Osteocyte (in vitro differentiated cells): Measurements from ENCODE around the gene CDK9. TPM values are rescaled to one million over a fixed set of nuclear protein-coding genes. Genes with fewer than 3 reads are reported as not detected.
A peak's percentile ranks its signal among the peaks of the same experiment; 100 is the strongest.

Experiments used
- DNase-seq: peaks from one replicate; pipeline ENCODE4 v3.0.0; 2021; ENCODE audit warnings: mixed read lengths; ENCODE audit not compliant: unreplicated experiment; ENCODE audit errors: extremely low spot score
- H3K27ac Mint-ChIP-seq: one replicate; pipeline ENCODE4 v1.8.0; 2021; ENCODE audit warnings: mild to moderate bottlenecking, mixed read lengths; ENCODE audit not compliant: unreplicated experiment
- H3K27me3 Mint-ChIP-seq: one replicate; pipeline ENCODE4 v1.8.0; 2021; ENCODE audit warnings: mixed read lengths; ENCODE audit not compliant: unreplicated experiment
- H3K36me3 Mint-ChIP-seq: one replicate; pipeline ENCODE4 v1.8.0; 2021; ENCODE audit warnings: mixed read lengths; ENCODE audit not compliant: unreplicated experiment
- H3K4me1 Mint-ChIP-seq: one replicate; pipeline ENCODE4 v1.8.0; 2021; ENCODE audit warnings: mixed read lengths; ENCODE audit not compliant: unreplicated experiment
- H3K4me3 Mint-ChIP-seq: one replicate; pipeline ENCODE4 v1.8.0; 2021; ENCODE audit warnings: mild to moderate bottlenecking, moderate library complexity, mixed read lengths; ENCODE audit not compliant: unreplicated experiment
- H3K9me3 Mint-ChIP-seq: one replicate; pipeline ENCODE4 v1.8.0; 2021; ENCODE audit warnings: mixed read lengths; ENCODE audit not compliant: unreplicated experiment
- CTCF ChIP-seq: fragments of 200-600 bp; sonication (generic); IDR thresholded peaks from 2 replicates; pipeline ENCODE4 v1.5.0; 2021; ENCODE audit warnings: antibody characterized with exemption, mild to moderate bottlenecking, moderate library complexity
- long read RNA-seq: library from polyadenylated mRNA; unstranded; transcript quantifications from one replicate; pipeline ENCODE4 v2.0.0, GENCODE V29; 2021
- total RNA-seq: library from RNA; stranded (reverse); gene quantifications from 2 replicates; pipeline ENCODE4 v1.2.1, GENCODE V29; 2021

CDK9 gene
- total RNA-seq = 78.0 and 78.5 TPM in 2 replicates
- long read RNA-seq, transcript CDK9-201 (7 exons, 2,463 nt) = major isoform, 6 of 10 reads
- long read RNA-seq, partial matches to known transcripts = 1 of 10 reads
- long read RNA-seq, other reads (novel, unspliced or antisense) = 3 of 10 reads

GRCh38 chr9:127785933-127786772 lies at the start of gene CDK9:
CDK9 (plus strand) TSS chr9:127786034; CDS start chr9:127786149, 115 bp downstream.
- Mint-ChIP-seq H3K27ac (peak within 1 kb of the TSS; percentile 84), H3K36me3 (peaks cover 28% of the 10 kb centered on the region), H3K4me1 (peaks cover 16% of the 10 kb centered on the region), H3K9me3 (no peaks in the 10 kb centered on the region), H3K27me3 (no peaks in the 10 kb centered on the region), H3K4me3 (peak within 1 kb of the TSS; percentile 92)
- no peak for TF ChIP-seq CTCF
- DNase-seq = peak; percentile 98

GRCh38 chr9:127738666-127739065 lies 47.2 kb upstream of the CDK9 start:
- Mint-ChIP-seq H3K27ac (no peak overlapping the region), H3K27me3 (no peaks in the 10 kb centered on the region), H3K4me1 (peaks cover 10% of the 10 kb centered on the region), H3K36me3 (peaks cover 16% of the 10 kb centered on the region), H3K9me3 (no peaks in the 10 kb centered on the region), H3K4me3 (no peak overlapping the region)
- no peak for TF ChIP-seq CTCF
- DNase-seq = no peak

GRCh38 chr9:127739614-127740330 lies 46.1 kb upstream of the CDK9 start:
- no peak for TF ChIP-seq CTCF
- DNase-seq = no peak
- H3K27me3 Mint-ChIP-seq = no peaks in the 10 kb centered on the region
- H3K9me3 Mint-ChIP-seq = no peaks in the 10 kb centered on the region
- H3K4me3 Mint-ChIP-seq = no peak overlapping the region
- H3K27ac Mint-ChIP-seq = no peak overlapping the region
- H3K36me3 Mint-ChIP-seq = peaks cover 16% of the 10 kb centered on the region
- H3K4me1 Mint-ChIP-seq = peaks cover 2% of the 10 kb centered on the region

- DNase-seq = no peak
- Mint-ChIP-seq H3K27ac (no peak overlapping the region), H3K9me3 (no peaks in the 10 kb centered on the region), H3K36me3 (peaks cover 17% of the 10 kb centered on the region), H3K4me1 (no peaks in the 10 kb centered on the region), H3K4me3 (no peak overlapping the region), H3K27me3 (no peaks in the 10 kb centered on the region)
- no peak for TF ChIP-seq CTCF
These were observed 43.9 kb upstream of the CDK9 start for GRCh38 chr9:127741831-127742434.
